ENCODE data around the gene LDAH. TPM values are rescaled to one million over a fixed set of nuclear protein-coding genes. Genes with fewer than 3 reads are reported as not detected.

Gene LDAH
- total and polyA plus RNA-seq, 2 donors (not counting 1 experiment from before 2014, with no cell fraction given), result 9.0 to 31.3 TPM

- Mint-ChIP-seq H3K4me3 (no peak overlapping the region), H3K9me3 (ENCODE audit: insufficient read depth) (no peaks in the 10 kb centered on the region), H3K27me3 (peaks cover 48% of the 10 kb centered on the region), H3K27ac (no peak overlapping the region), H3K4me1 (no peaks in the 10 kb centered on the region)
- Histone ChIP-seq H3K36me3 (replicated peaks in 1 of 2; ENCODE audit: control extremely low read depth in 1 of 2, control insufficient read depth in 1 of 2, extremely low read depth in 1 of 2, insufficient read depth in 2 of 2, low read length in 1 of 2) (no peaks in the 10 kb centered on the region), H4K20me1 (ENCODE audit: control insufficient read depth, insufficient read depth, low read length, poor library complexity, severe bottlenecking) (no peaks in the 10 kb centered on the region), H3K27ac (ENCODE audit: low read length in 2 of 2) (no peak overlapping the region), H3K4me3 (ENCODE audit: control extremely low read depth in 1 of 5, extremely low read depth in 1 of 5, insufficient read depth in 1 of 5, low read depth in 2 of 5, low read length in 4 of 5) (no peak overlapping the region), H3K9me3 (ENCODE audit: control extremely low read depth in 1 of 3, control insufficient read depth in 2 of 3, insufficient read depth in 1 of 3, low read length in 2 of 3) (peaks cover 0 to 3% (median 0%) of the 10 kb centered on the region in 3 donors), H3K4me2 (replicated peaks; ENCODE audit: low read depth, low read length, poor library complexity, severe bottlenecking) (no peak overlapping the region), H2AFZ (ENCODE audit: insufficient read depth, low read depth, low read length, poor library complexity, severe bottlenecking) (no peak overlapping the region), H3K9ac (ENCODE audit: low read length) (no peak overlapping the region), H3K79me2 (ENCODE audit: control insufficient read depth, insufficient read depth, low read length) (no peaks in the 10 kb centered on the region), H3K4me1 (ENCODE audit: control insufficient read depth in 2 of 2, insufficient read depth in 2 of 2, low read length in 2 of 2) (no peaks in the 10 kb centered on the region), H3K27me3 (replicated peaks in 1 of 4; ENCODE audit: control extremely low read depth in 1 of 4, control insufficient read depth in 3 of 4, insufficient read depth in 4 of 4, low read length in 3 of 4) (peaks cover 0 to 23% (median 8%) of the 10 kb centered on the region in 4 experiments)
- no peak for TF ChIP-seq CTCF (IDR thresholded peaks at IDR 0.05)
- TF ChIP-seq EZH2 (IDR thresholded peaks at IDR 0.05; ENCODE audit: borderline replicate concordance, insufficient read depth, low read depth, low read length, poor library complexity, severe bottlenecking), result no peak
- ATAC-seq (ENCODE audit: low read depth) (no peak), DNase-seq (no peak)
- POLR2A ChIA-PET, result no interaction called here
- CTCF ChIA-PET, result no interaction called here
- intact Hi-C loops (cut with micrococcal nuclease), result no loop called here
Observed at GRCh38 chr2:20832606-20833005, 9.7 kb upstream of the LDAH start.

DNA sequence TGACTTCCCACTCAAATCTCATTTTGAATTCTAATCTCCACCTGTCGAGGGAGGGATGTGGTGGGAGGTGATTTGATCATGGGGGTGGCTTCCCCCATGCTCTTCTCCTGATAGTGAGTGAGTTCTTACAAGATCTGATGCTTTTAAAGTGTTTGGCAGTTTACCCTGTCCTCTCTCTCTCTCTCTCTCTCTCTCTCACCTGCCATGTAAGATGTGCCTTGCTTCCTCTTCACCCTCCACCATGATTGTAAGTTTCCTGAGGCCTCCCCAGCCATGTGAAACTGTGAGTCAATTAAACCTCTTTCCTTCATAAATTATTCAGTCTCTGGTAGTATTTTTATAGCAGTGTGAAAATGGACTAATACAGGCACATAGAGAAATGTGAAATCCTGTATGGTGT is 7.0 kb upstream of the LDAH start:
- Histone ChIP-seq H3K36me3 (replicated peaks in 1 of 2; ENCODE audit: control extremely low read depth in 1 of 2, control insufficient read depth in 1 of 2, extremely low read depth in 1 of 2, insufficient read depth in 2 of 2, low read length in 1 of 2) (no peaks in the 10 kb centered on the region), H3K4me3 (ENCODE audit: control extremely low read depth in 1 of 5, extremely low read depth in 1 of 5, insufficient read depth in 1 of 5, low read depth in 2 of 5, low read length in 4 of 5) (no peak overlapping the region), H3K27me3 (replicated peaks in 1 of 4; ENCODE audit: control extremely low read depth in 1 of 4, control insufficient read depth in 3 of 4, insufficient read depth in 4 of 4, low read length in 3 of 4) (peaks cover 0 to 19% (median 8%) of the 10 kb centered on the region in 4 experiments), H3K9ac (ENCODE audit: low read length) (no peak overlapping the region), H4K20me1 (ENCODE audit: control insufficient read depth, insufficient read depth, low read length, poor library complexity, severe bottlenecking) (no peaks in the 10 kb centered on the region), H3K4me1 (ENCODE audit: control insufficient read depth in 2 of 2, insufficient read depth in 2 of 2, low read length in 2 of 2) (no peaks in the 10 kb centered on the region), H3K79me2 (ENCODE audit: control insufficient read depth, insufficient read depth, low read length) (no peaks in the 10 kb centered on the region), H3K9me3 (ENCODE audit: control extremely low read depth in 1 of 3, control insufficient read depth in 2 of 3, insufficient read depth in 1 of 3, low read length in 2 of 3) (peaks cover 0 to 3% (median 0%) of the 10 kb centered on the region in 3 donors), H3K4me2 (replicated peaks; ENCODE audit: low read depth, low read length, poor library complexity, severe bottlenecking) (no peak overlapping the region), H2AFZ (ENCODE audit: insufficient read depth, low read depth, low read length, poor library complexity, severe bottlenecking) (no peak overlapping the region), H3K27ac (ENCODE audit: low read length in 2 of 2) (no peak overlapping the region)
- DNase-seq, result no peak
- H3K27ac Mint-ChIP-seq, result no peak overlapping the region
- no CpG with 5 or more reads among the region's 1 CpG for WGBS (ENCODE audit: insufficient coverage)
- peaks cover 39% of the 10 kb centered on the region for H3K27me3 Mint-ChIP-seq
- H3K9me3 Mint-ChIP-seq (ENCODE audit: insufficient read depth), result no peaks in the 10 kb centered on the region
- TF ChIP-seq CTCF (IDR thresholded peaks at IDR 0.05) (no peak), EZH2 (IDR thresholded peaks at IDR 0.05; ENCODE audit: borderline replicate concordance, insufficient read depth, low read depth, low read length, poor library complexity, severe bottlenecking) (no peak)
- ChIA-PET POLR2A (no interaction called here), CTCF (no interaction called here)
- intact Hi-C loops (cut with micrococcal nuclease), result no loop called here
- no peak overlapping the region for H3K4me3 Mint-ChIP-seq
- H3K4me1 Mint-ChIP-seq, result no peaks in the 10 kb centered on the region
- no peak for ATAC-seq (ENCODE audit: low read depth)
